Activated CD4-positive, CD25-positive, alpha-beta regulatory T cell treated with anti-CD3 and anti-CD28 coated beads, Interleukin-2, amount 50 U/mL, for 24 hours (primary cell): ENCODE data around the gene CMSS1.
"Not testable (repeated sequence)": the region's sequence is repeated elsewhere in the genome, so short reads cannot be mapped to it uniquely, and the experiment has no call there.

Source experiments
- ATAC-seq, 2 donors: fragments of 150-1000 bp; cut with Tn5 transposase; one replicate each; pipeline ENCODE4 v1.10.0; 2021; ENCODE audit warnings: mild to moderate bottlenecking in 1 of 2, moderate library complexity in 1 of 2

CMSS1 gene

GRCh38 chr3:99818818-99819217 is 1.2 kb downstream of the CMSS1 start:
- ATAC-seq, result no peak

- no peak for ATAC-seq
These were observed 6.4 kb downstream of the CMSS1 start for GRCh38 chr3:99823723-99824711.

GRCh38 chr3:99825004-99825640 is 7.5 kb downstream of the CMSS1 start:
- ATAC-seq, result peak; percentile 74 to 80

- no peak for ATAC-seq
These were observed 12.2 kb downstream of the CMSS1 start for GRCh38 chr3:99829844-99830243.

- ATAC-seq, result no peak
These were observed 16.0 kb downstream of the CMSS1 start for GRCh38 chr3:99833617-99834205.

GRCh38 chr3:99834211-99834957 is 16.7 kb downstream of the CMSS1 start:
- ATAC-seq, result no peak

GRCh38 chr3:99836681-99837080 is 19.0 kb downstream of the CMSS1 start:
- no peak for ATAC-seq

- ATAC-seq, result no peak
These were observed 20.1 kb downstream of the CMSS1 start for GRCh38 chr3:99837715-99838114.

- no peak for ATAC-seq
These were observed 21.1 kb downstream of the CMSS1 start for GRCh38 chr3:99838755-99839154.

GRCh38 chr3:99839613-99840012 is 22.0 kb downstream of the CMSS1 start:
- ATAC-seq, result peak; percentile 21 to 49

- not testable (repeated sequence) for ATAC-seq
These were observed 24.3 kb downstream of the CMSS1 start for GRCh38 chr3:99841949-99842348.

- ATAC-seq, result no peak
These were observed 25.3 kb downstream of the CMSS1 start for GRCh38 chr3:99842826-99843589.

- no peak for ATAC-seq
These were observed 26.1 kb downstream of the CMSS1 start for GRCh38 chr3:99843590-99844258.

- ATAC-seq, result no peak
These were observed 27.7 kb downstream of the CMSS1 start for GRCh38 chr3:99845331-99845730.

GRCh38 chr3:99845999-99846398 is 28.3 kb downstream of the CMSS1 start:
- ATAC-seq, result no peak

GRCh38 chr3:99846477-99847160 is 29.0 kb downstream of the CMSS1 start:
- no peak for ATAC-seq

- ATAC-seq, result no peak
These were observed 30.8 kb downstream of the CMSS1 start for GRCh38 chr3:99848433-99848832.

- ATAC-seq, result no peak
These were observed 32.9 kb downstream of the CMSS1 start for GRCh38 chr3:99850608-99851007.

GRCh38 chr3:99851955-99852354 is 34.3 kb downstream of the CMSS1 start:
- ATAC-seq, result no peak

GRCh38 chr3:99852851-99853250 is 35.2 kb downstream of the CMSS1 start:
- no peak for ATAC-seq
